CD14-positive monocyte (primary cell): ENCODE measurements around the gene LRRN2. TPM values are rescaled to one million over a fixed set of nuclear protein-coding genes. Genes with fewer than 3 reads are reported as not detected.

Source experiments
- DNase-seq, 3 donors: peaks; one replicate each; pipeline ENCODE4 v3.0.0-alpha.2; 2011 to 2022
- H2AFZ ChIP-seq: 2 replicates; pipeline ENCODE4 v1.6.0; 2012; ENCODE audit warnings: mild to moderate bottlenecking, low read depth, low read length, inconsistent platforms; ENCODE audit not compliant: insufficient read depth, poor library complexity, severe bottlenecking
- H3K27ac ChIP-seq, 2 donors: 1 replicate in 1 of 2; 2 replicates in 1 of 2; pipeline ENCODE4 v1.5.1; 2012 to 2013; ENCODE audit warnings: low read length in 2 of 2, control low read depth in 1 of 2, inconsistent platforms in 1 of 2, low read depth in 1 of 2, mild to moderate bottlenecking in 1 of 2
- H3K27me3 ChIP-seq, 2 donors: one replicate each; pipeline versions ENCODE4 v1.6.0 to v1.6.1; 2011 to 2013; ENCODE audit warnings: low read length in 2 of 2; ENCODE audit not compliant: control insufficient read depth in 2 of 2, insufficient read depth in 2 of 2
- H3K36me3 ChIP-seq, 2 donors: replicated peaks in 1 of 2; 1 replicate in 1 of 2; 2 replicates in 1 of 2; pipeline versions ENCODE4 v1.5.1 to v1.6.1; 2012 to 2013; ENCODE audit warnings: low read length in 2 of 2, control low read depth in 1 of 2, inconsistent platforms in 1 of 2, mild to moderate bottlenecking in 1 of 2; ENCODE audit not compliant: insufficient read depth in 2 of 2, control insufficient read depth in 1 of 2
- H3K4me1 ChIP-seq, 2 donors: 1 replicate in 1 of 2; 2 replicates in 1 of 2; pipeline versions ENCODE4 v1.5.1 to v1.6.1; 2012 to 2013; ENCODE audit warnings: low read length in 2 of 2, control low read depth in 1 of 2, inconsistent platforms in 1 of 2, mild to moderate bottlenecking in 1 of 2, moderate library complexity in 1 of 2; ENCODE audit not compliant: insufficient read depth in 2 of 2, control insufficient read depth in 1 of 2
- H3K4me2 ChIP-seq: replicated peaks from 2 replicates; pipeline ENCODE3; 2012; ENCODE audit warnings: low read length, moderate library complexity, mild to moderate bottlenecking; ENCODE audit not compliant: poor library complexity, severe bottlenecking; ENCODE audit errors: extremely low read depth
- H3K4me3 ChIP-seq, 3 experiments: fragments of 200-600 bp in 1 of 3; sonication (generic) in 1 of 3; replicated peaks in 1 of 3; 1 replicate in 2 of 3; 2 replicates in 1 of 3; pipeline ENCODE4 v1.5.1; 2011 to 2013; ENCODE audit warnings: low read length in 3 of 3, mild to moderate bottlenecking in 3 of 3, control low read depth in 2 of 3, low read depth in 2 of 3, inconsistent platforms in 1 of 3, moderate library complexity in 1 of 3
- H3K79me2 ChIP-seq: 2 replicates; pipeline ENCODE4 v1.6.0; 2012; ENCODE audit warnings: mild to moderate bottlenecking, control low read depth, inconsistent platforms, low read length, moderate library complexity; ENCODE audit not compliant: insufficient read depth
- H3K9ac ChIP-seq: 2 replicates; pipeline ENCODE4 v1.6.0; 2017; ENCODE audit warnings: low read length, mild to moderate bottlenecking; ENCODE audit not compliant: insufficient read depth, poor library complexity, severe bottlenecking
- H3K9me3 ChIP-seq, 2 donors: replicated peaks in 1 of 2; 1 replicate in 1 of 2; 2 replicates in 1 of 2; pipeline versions ENCODE4 v1.5.1 to v1.6.1; 2012 to 2013; ENCODE audit warnings: low read length in 2 of 2, control low read depth in 1 of 2; ENCODE audit not compliant: control insufficient read depth in 1 of 2, insufficient read depth in 1 of 2
- H4K20me1 ChIP-seq: 2 replicates; pipeline ENCODE4 v1.6.0; 2012; ENCODE audit warnings: mild to moderate bottlenecking, low read length, control low read depth, moderate library complexity; ENCODE audit not compliant: insufficient read depth
- H3K27ac Mint-ChIP-seq, 7 donors: one replicate each; pipeline ENCODE4 v1.8.0; 2020; ENCODE audit warnings: mild to moderate bottlenecking in 7 of 7, mixed read lengths in 7 of 7, moderate library complexity in 6 of 7, inconsistent platforms in 2 of 7
- H3K27me3 Mint-ChIP-seq, 3 donors: one replicate each; pipeline ENCODE4 v1.8.0; 2021 to 2022; ENCODE audit warnings: low read depth in 3 of 3, mild to moderate bottlenecking in 3 of 3, mixed read lengths in 3 of 3, moderate library complexity in 3 of 3, inconsistent platforms in 1 of 3
- H3K36me3 Mint-ChIP-seq, 2 donors: one replicate each; pipeline ENCODE4 v1.8.0; 2020; ENCODE audit warnings: mixed read lengths in 2 of 2, inconsistent platforms in 1 of 2, mild to moderate bottlenecking in 1 of 2
- H3K4me1 Mint-ChIP-seq: one replicate; pipeline ENCODE4 v1.8.0; 2020; ENCODE audit warnings: mild to moderate bottlenecking, mixed read lengths
- H3K4me3 Mint-ChIP-seq, 2 donors: one replicate each; pipeline ENCODE4 v1.8.0; 2020; ENCODE audit warnings: mild to moderate bottlenecking in 2 of 2, mixed read lengths in 2 of 2, moderate library complexity in 1 of 2
- H3K9me3 Mint-ChIP-seq, 7 donors: one replicate each; pipeline ENCODE4 v1.8.0; 2020 to 2022; ENCODE audit warnings: mixed read lengths in 7 of 7, mild to moderate bottlenecking in 6 of 7, moderate library complexity in 6 of 7, inconsistent platforms in 2 of 7
- CTCF ChIP-seq: fragments of 200-600 bp; IDR thresholded peaks from one replicate; pipeline ENCODE4 v1.8.0; 2022; ENCODE audit warnings: antibody characterized with exemption, mild to moderate bottlenecking
- WGBS: methylation state at CpG from one replicate; pipeline ENCODE4 v1.1.5; 2013; ENCODE audit warnings: missing lambda C conversion rate; ENCODE audit not compliant: insufficient coverage; 5-methylcytosine and 5-hydroxymethylcytosine counted together
- intact Hi-C, 2 donors: fragments of 100-400 bp; cut with micrococcal nuclease; formaldehyde crosslinking; loops; one replicate each; pipeline versions ENCODE4 v1.15.0 to v1.15.1; 2023
- polyA plus RNA-seq, 3 donors: library from polyadenylated mRNA; depleted of rRNA in 1 of 3; unstranded in 2 of 3; stranded (reverse) in 1 of 3; fragments of 300-500 nt in 2 of 3; fragments of >200 nt in 1 of 3; fragmentation: Illumina TruSeq in 2 of 3; gene quantifications; 1 replicate in 2 of 3; 2 replicates in 1 of 3; pipeline ENCODE4 v1.2.3, GENCODE V29; 2012 to 2021

Gene LRRN2
- polyA plus RNA-seq, 3 donors = not detected

GRCh38 chr1:204619721-204620120 is 65.8 kb downstream of the LRRN2 start:
- no peaks in the 10 kb centered on the region for H3K4me1 ChIP-seq
- H4K20me1 ChIP-seq = no peaks in the 10 kb centered on the region
- H3K4me2 ChIP-seq = no peak overlapping the region
- H3K4me3 Mint-ChIP-seq = no peak overlapping the region
- no peaks in the 10 kb centered on the region for H3K79me2 ChIP-seq
- no peak overlapping the region for H3K9ac ChIP-seq
- H3K27ac Mint-ChIP-seq = no peak overlapping the region
- no peak for TF ChIP-seq CTCF
- no peak overlapping the region for H3K27ac ChIP-seq
- no peaks in the 10 kb centered on the region for H3K36me3 Mint-ChIP-seq
- no peaks in the 10 kb centered on the region for H3K27me3 ChIP-seq
- H3K9me3 ChIP-seq = no peaks in the 10 kb centered on the region
- intact Hi-C loops = no loop called here
- H2AFZ ChIP-seq = no peak overlapping the region
- H3K36me3 ChIP-seq = no peaks in the 10 kb centered on the region
- WGBS = 96% methylated on average over 13 of the region's 13 CpGs
- H3K4me1 Mint-ChIP-seq = no peaks in the 10 kb centered on the region
- DNase-seq = no peak
- peaks cover 2 to 5% (median 3%) of the 10 kb centered on the region in 3 donors for H3K27me3 Mint-ChIP-seq
- no peaks in the 10 kb centered on the region for H3K9me3 Mint-ChIP-seq
- no peak overlapping the region for H3K4me3 ChIP-seq

GRCh38 chr1:204618148-204618760 is 67.3 kb downstream of the LRRN2 start:
- H3K36me3 Mint-ChIP-seq = no peaks in the 10 kb centered on the region
- peaks cover 3 to 4% (median 3%) of the 10 kb centered on the region in 3 donors for H3K27me3 Mint-ChIP-seq
- Histone ChIP-seq H3K9me3 (no peaks in the 10 kb centered on the region), H3K4me2 (no peak overlapping the region), H3K27ac (no peak overlapping the region), H4K20me1 (no peaks in the 10 kb centered on the region), H3K79me2 (no peaks in the 10 kb centered on the region), H3K4me1 (no peaks in the 10 kb centered on the region), H3K36me3 (no peaks in the 10 kb centered on the region), H3K9ac (no peak overlapping the region), H3K27me3 (no peaks in the 10 kb centered on the region), H3K4me3 (no peak overlapping the region), H2AFZ (no peak overlapping the region)
- no peak for DNase-seq
- peak overlapping the region in 1 of 7 donors; percentile 19 for H3K27ac Mint-ChIP-seq
- intact Hi-C loops = no loop called here
- H3K4me1 Mint-ChIP-seq = no peaks in the 10 kb centered on the region
- H3K4me3 Mint-ChIP-seq = no peak overlapping the region
- TF ChIP-seq CTCF = no peak
- no peaks in the 10 kb centered on the region for H3K9me3 Mint-ChIP-seq
- WGBS = 96% methylated on average over 18 of the region's 20 CpGs
